B cell (primary cell): ENCODE data around the gene GALNT17. TPM values are rescaled to one million over a fixed set of nuclear protein-coding genes. Genes with fewer than 3 reads are reported as not detected.

Source experiments
- ATAC-seq: fragments of 200-7000 bp; cut with Tn5 transposase; one replicate; pipeline ENCODE4 v1.10.0; 2021; ENCODE audit warnings: low read depth, mild to moderate bottlenecking, moderate number of reproducible peaks, moderate library complexity
- CTCF ChIA-PET: fragments of 350-600 bp; sonication (Branson Sonifier 250); formaldehyde crosslinking; loops from one replicate; lab custom pipeline; 2021; ENCODE audit warnings: antibody characterized with exemption, inconsistent platforms; lab: Charles Lee
- POLR2A ChIA-PET: fragments of 350-600 bp; sonication (Branson Sonifier 250); formaldehyde crosslinking; loops from one replicate; lab custom pipeline; 2021; ENCODE audit warnings: antibody characterized with exemption; lab: Charles Lee
- DNase-seq: peaks from one replicate; pipeline ENCODE4 v3.0.0; 2013
- H2AFZ ChIP-seq: 2 replicates; pipeline ENCODE4 v1.6.1; 2012; ENCODE audit warnings: mild to moderate bottlenecking, low read depth, low read length; ENCODE audit not compliant: insufficient read depth, poor library complexity, severe bottlenecking
- H3K27ac ChIP-seq, 2 donors: 1 replicate in 1 of 2; 2 replicates in 1 of 2; pipeline ENCODE4 v1.5.1; 2012 to 2013; ENCODE audit warnings: low read length in 2 of 2, mild to moderate bottlenecking in 2 of 2, moderate library complexity in 1 of 2
- H3K27me3 ChIP-seq, 4 experiments: fragments of 200-600 bp in 1 of 4; sonication (generic) in 1 of 4; replicated peaks in 1 of 4; 1 replicate in 2 of 4; 2 replicates in 2 of 4; pipeline versions ENCODE4 v1.6.1 to v1.7.0; 2013 to 2016; ENCODE audit warnings: low read length in 3 of 4, mild to moderate bottlenecking in 2 of 4, mixed read lengths in 1 of 4, moderate library complexity in 1 of 4; ENCODE audit not compliant: insufficient read depth in 4 of 4, control insufficient read depth in 3 of 4; ENCODE audit errors: control extremely low read depth in 1 of 4
- H3K36me3 ChIP-seq, 2 experiments: replicated peaks in 1 of 2; 1 replicate in 1 of 2; 2 replicates in 1 of 2; pipeline versions ENCODE4 v1.6.1 to v1.7.1; 2013; ENCODE audit warnings: low read length in 1 of 2; ENCODE audit not compliant: insufficient read depth in 2 of 2, control insufficient read depth in 1 of 2; ENCODE audit errors: control extremely low read depth in 1 of 2, extremely low read depth in 1 of 2
- H3K4me1 ChIP-seq, 2 donors: fragments of 200-600 bp in 1 of 2; sonication (generic) in 1 of 2; 1 replicate in 1 of 2; 2 replicates in 1 of 2; pipeline versions ENCODE4 v1.5.1 to v1.6.1; 2013 to 2017; ENCODE audit warnings: low read length in 2 of 2; ENCODE audit not compliant: control insufficient read depth in 2 of 2, insufficient read depth in 2 of 2
- H3K4me2 ChIP-seq: replicated peaks from 2 replicates; pipeline ENCODE3; 2012; ENCODE audit warnings: mild to moderate bottlenecking, low read depth, low read length; ENCODE audit not compliant: poor library complexity, severe bottlenecking
- H3K4me3 ChIP-seq, 5 experiments: fragments of 200-600 bp in 1 of 5; sonication (generic) in 1 of 5; 1 replicate in 3 of 5; 2 replicates in 2 of 5; pipeline versions ENCODE4 v1.5.1 to v1.7.0; 2011 to 2016; ENCODE audit warnings: low read length in 4 of 5, mild to moderate bottlenecking in 4 of 5, low read depth in 2 of 5, control low read depth in 1 of 5, moderate library complexity in 1 of 5; ENCODE audit not compliant: insufficient read depth in 1 of 5; ENCODE audit errors: control extremely low read depth in 1 of 5, extremely low read depth in 1 of 5
- H3K79me2 ChIP-seq: fragments of 200-600 bp; sonication (generic); one replicate; pipeline ENCODE4 v1.6.0; 2016; ENCODE audit warnings: low read length; ENCODE audit not compliant: control insufficient read depth, insufficient read depth
- H3K9ac ChIP-seq: fragments of 200-600 bp; sonication (generic); 2 replicates; pipeline ENCODE4 v1.6.1; 2017; ENCODE audit warnings: mild to moderate bottlenecking, low read length, moderate library complexity
- H3K9me3 ChIP-seq, 3 donors: one replicate each; pipeline versions ENCODE4 v1.6.1 to v1.7.1; 2013; ENCODE audit warnings: low read length in 2 of 3; ENCODE audit not compliant: control insufficient read depth in 2 of 3, insufficient read depth in 1 of 3; ENCODE audit errors: control extremely low read depth in 1 of 3
- H4K20me1 ChIP-seq: 2 replicates; pipeline ENCODE4 v1.6.0; 2012; ENCODE audit warnings: mild to moderate bottlenecking, low read length; ENCODE audit not compliant: insufficient read depth, control insufficient read depth, poor library complexity, severe bottlenecking
- H3K27ac Mint-ChIP-seq: one replicate; pipeline ENCODE4 v1.8.0; 2021; ENCODE audit warnings: mixed read lengths
- H3K27me3 Mint-ChIP-seq: one replicate; pipeline ENCODE4 v1.8.0; 2021; ENCODE audit warnings: mixed read lengths
- H3K4me1 Mint-ChIP-seq: one replicate; pipeline ENCODE4 v1.8.0; 2021; ENCODE audit warnings: mixed read lengths
- H3K4me3 Mint-ChIP-seq: one replicate; pipeline ENCODE4 v1.8.0; 2021; ENCODE audit warnings: mixed read lengths
- H3K9me3 Mint-ChIP-seq: one replicate; pipeline ENCODE4 v1.8.0; 2022; ENCODE audit warnings: mixed read lengths; ENCODE audit not compliant: insufficient read depth
- CTCF ChIP-seq: fragments of 200-600 bp; IDR thresholded peaks from one replicate; pipeline ENCODE4 v1.8.0; 2022; ENCODE audit warnings: antibody characterized with exemption, mild to moderate bottlenecking
- EZH2 ChIP-seq: IDR thresholded peaks from 2 replicates; pipeline ENCODE4 v1.6.1; 2012; ENCODE audit warnings: borderline replicate concordance, low read depth, mild to moderate bottlenecking, moderate library complexity, low read length; ENCODE audit not compliant: insufficient read depth, poor library complexity, severe bottlenecking
- WGBS: methylation state at CpG from one replicate; pipeline ENCODE4 v1.1.5; 2013; ENCODE audit warnings: missing lambda C conversion rate; ENCODE audit not compliant: insufficient coverage; 5-methylcytosine and 5-hydroxymethylcytosine counted together
- intact Hi-C: fragments of 100-400 bp; cut with micrococcal nuclease; formaldehyde crosslinking; loops from one replicate; pipeline ENCODE4 v1.10.0; 2022
- polyA plus RNA-seq: library from polyadenylated mRNA; depleted of rRNA; stranded (reverse); fragments of >200 nt; gene quantifications from 2 replicates; pipeline ENCODE4 v1.2.3, GENCODE V29; 2012
- total RNA-seq, 2 donors: library from RNA; stranded (reverse); fragments of 120-200 nt in 1 of 2; gene quantifications; 1 replicate in 1 of 2; 2 replicates in 1 of 2; pipeline versions ENCODE4 v1.2.3 to v1.2.4, GENCODE V29; 2013 to 2022

GALNT17 gene
- total and polyA plus RNA-seq, 2 donors (not counting 1 experiment from before 2014, with no cell fraction given), result not detected

GRCh38 chr7:71687286-71687685 lies 555.3 kb downstream of the GALNT17 start:
- Mint-ChIP-seq H3K4me3 (no peak overlapping the region), H3K9me3 (no peaks in the 10 kb centered on the region), H3K27ac (no peak overlapping the region)

More at GRCh38 chr7:71687286-71687685, 555.3 kb downstream of the GALNT17 start:
- Histone ChIP-seq H3K27ac (no peak overlapping the region), H3K9ac (no peak overlapping the region), H2AFZ (no peak overlapping the region), H3K4me3 (no peak overlapping the region), H4K20me1 (no peaks in the 10 kb centered on the region), H3K4me1 (no peaks in the 10 kb centered on the region), H3K9me3 (peaks cover 0 to 19% (median 0%) of the 10 kb centered on the region in 3 donors), H3K27me3 (no peaks in the 10 kb centered on the region), H3K4me2 (no peak overlapping the region), H3K79me2 (no peaks in the 10 kb centered on the region), H3K36me3 (no peaks in the 10 kb centered on the region)
- intact Hi-C loops, result no loop called here
- CTCF ChIA-PET, result no interaction called here
- ATAC-seq (no peak), DNase-seq (no peak)
- POLR2A ChIA-PET, result no interaction called here
- Mint-ChIP-seq H3K4me1 (no peaks in the 10 kb centered on the region), H3K27me3 (no peaks in the 10 kb centered on the region)
- no peak for TF ChIP-seq CTCF
- TF ChIP-seq EZH2, result no peak
- 91% methylated on average over 11 of the region's 12 CpGs for WGBS
